GM12872 (cell line): ENCODE data around the gene DPYD.

Experiments
- CTCF ChIP-seq: IDR thresholded peaks from 3 replicates; pipeline ENCODE4 v1.5.1; 2011; ENCODE audit warnings: low read depth, mild to moderate bottlenecking, low read length, moderate library complexity; ENCODE audit not compliant: insufficient read depth

Gene DPYD

GRCh38 chr1:97379387-97380075, 541.3 kb downstream of the DPYD start:
- TF ChIP-seq CTCF: no peak

GRCh38 chr1:97378596-97378995, 542.2 kb downstream of the DPYD start:
- TF ChIP-seq CTCF: no peak

GRCh38 chr1:97377432-97378034, 543.3 kb downstream of the DPYD start:
- no peak for TF ChIP-seq CTCF

- no peak for TF ChIP-seq CTCF
Measured at GRCh38 chr1:97373000-97373399, 547.8 kb downstream of the DPYD start.

GRCh38 chr1:97372531-97372930, 548.3 kb downstream of the DPYD start:
- TF ChIP-seq CTCF: no peak

GRCh38 chr1:97368296-97368695, 552.5 kb downstream of the DPYD start:
- no peak for TF ChIP-seq CTCF

- TF ChIP-seq CTCF: no peak
Measured at GRCh38 chr1:97366984-97367383, 553.9 kb downstream of the DPYD start.

- no peak for TF ChIP-seq CTCF
Measured at GRCh38 chr1:97365026-97365425, 555.8 kb downstream of the DPYD start.
